Endothelial cell (in vitro differentiated cells): Measurements from ENCODE around the gene NUCKS1. TPM values are rescaled to one million over a fixed set of nuclear protein-coding genes. Genes with fewer than 3 reads are reported as not detected.

Experiments used
- DNase-seq: peaks from one replicate; pipeline ENCODE4 v3.0.0; 2021; ENCODE audit warnings: low spot score
- H3K27ac Mint-ChIP-seq: one replicate; pipeline ENCODE4 v1.8.0; 2021; ENCODE audit warnings: mixed read lengths, inconsistent platforms; ENCODE audit not compliant: unreplicated experiment
- H3K27me3 Mint-ChIP-seq: one replicate; pipeline ENCODE4 v1.8.0; 2021; ENCODE audit warnings: mild to moderate bottlenecking, moderate library complexity, mixed read lengths, inconsistent platforms; ENCODE audit not compliant: unreplicated experiment
- H3K36me3 Mint-ChIP-seq: one replicate; pipeline ENCODE4 v1.8.0; 2021; ENCODE audit warnings: mild to moderate bottlenecking, low read depth, mixed read lengths, inconsistent platforms; ENCODE audit not compliant: unreplicated experiment
- H3K4me1 Mint-ChIP-seq: one replicate; pipeline ENCODE4 v1.8.0; 2021; ENCODE audit warnings: mild to moderate bottlenecking, mixed read lengths, inconsistent platforms; ENCODE audit not compliant: unreplicated experiment
- H3K4me3 Mint-ChIP-seq: one replicate; pipeline ENCODE4 v1.8.0; 2021; ENCODE audit warnings: mild to moderate bottlenecking, mixed read lengths, inconsistent platforms; ENCODE audit not compliant: unreplicated experiment
- H3K9me3 Mint-ChIP-seq: one replicate; pipeline ENCODE4 v1.8.0; 2021; ENCODE audit warnings: mixed read lengths, inconsistent platforms; ENCODE audit not compliant: unreplicated experiment
- total RNA-seq: library from RNA; stranded (reverse); fragmentation: NEBNext Ultra II Directional; extraction: Animal tissue kit (Norgen Biotek cat#: 25700); gene quantifications from one replicate; pipeline ENCODE4 v1.2.1, GENCODE V29; 2021; ENCODE audit not compliant: unreplicated experiment
- TF ChIP-seq, protein P1 (sequence below): fragments of 200-600 bp; sonication (generic); IDR thresholded peaks from one replicate; pipeline ENCODE4 v1.5.0; 2021; ENCODE audit warnings: antibody characterized with exemption; ENCODE audit not compliant: unreplicated experiment

The NUCKS1 gene
- total RNA-seq, 1 donor from 2014 or later = 170 TPM

DNA sequence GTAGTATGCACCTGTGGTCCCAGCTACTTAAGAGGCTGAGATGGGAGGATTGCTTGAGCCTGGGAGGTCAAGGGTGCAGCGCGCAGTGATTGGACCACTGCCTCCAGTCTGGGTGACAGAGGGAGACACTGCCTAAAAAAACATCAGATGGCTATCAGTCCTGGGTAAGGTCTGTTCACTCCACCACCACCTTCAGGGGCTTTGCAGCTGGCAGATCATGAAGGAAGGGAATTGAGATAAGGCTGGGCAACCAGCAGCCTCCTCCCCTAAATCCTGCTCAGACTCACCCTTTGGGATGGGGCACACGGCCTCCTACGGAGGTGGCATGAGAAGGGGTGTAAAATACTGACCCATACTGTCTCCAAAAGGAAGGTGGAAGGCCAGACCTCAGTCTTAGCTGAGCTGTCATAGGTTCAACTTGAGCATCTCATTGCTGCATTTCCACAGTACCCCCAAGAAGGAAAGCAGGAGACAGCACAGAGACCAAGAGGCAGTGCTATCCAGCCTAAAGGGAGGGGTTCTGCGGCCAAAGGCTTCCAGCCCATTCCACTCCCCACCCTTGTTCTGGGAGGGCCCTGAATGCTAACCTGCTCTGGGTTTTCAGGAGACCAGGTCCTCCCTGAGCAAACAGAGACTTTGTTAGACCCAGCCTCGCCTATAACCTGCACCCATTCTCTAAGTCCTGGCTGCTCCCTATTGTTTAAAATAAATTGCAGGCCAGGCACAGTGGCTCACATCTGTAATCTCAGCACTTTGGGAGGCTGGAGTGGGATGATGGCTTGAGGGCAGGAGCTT, 83.4 kb downstream of the NUCKS1 start:
- TF ChIP-seq, protein P1, sequence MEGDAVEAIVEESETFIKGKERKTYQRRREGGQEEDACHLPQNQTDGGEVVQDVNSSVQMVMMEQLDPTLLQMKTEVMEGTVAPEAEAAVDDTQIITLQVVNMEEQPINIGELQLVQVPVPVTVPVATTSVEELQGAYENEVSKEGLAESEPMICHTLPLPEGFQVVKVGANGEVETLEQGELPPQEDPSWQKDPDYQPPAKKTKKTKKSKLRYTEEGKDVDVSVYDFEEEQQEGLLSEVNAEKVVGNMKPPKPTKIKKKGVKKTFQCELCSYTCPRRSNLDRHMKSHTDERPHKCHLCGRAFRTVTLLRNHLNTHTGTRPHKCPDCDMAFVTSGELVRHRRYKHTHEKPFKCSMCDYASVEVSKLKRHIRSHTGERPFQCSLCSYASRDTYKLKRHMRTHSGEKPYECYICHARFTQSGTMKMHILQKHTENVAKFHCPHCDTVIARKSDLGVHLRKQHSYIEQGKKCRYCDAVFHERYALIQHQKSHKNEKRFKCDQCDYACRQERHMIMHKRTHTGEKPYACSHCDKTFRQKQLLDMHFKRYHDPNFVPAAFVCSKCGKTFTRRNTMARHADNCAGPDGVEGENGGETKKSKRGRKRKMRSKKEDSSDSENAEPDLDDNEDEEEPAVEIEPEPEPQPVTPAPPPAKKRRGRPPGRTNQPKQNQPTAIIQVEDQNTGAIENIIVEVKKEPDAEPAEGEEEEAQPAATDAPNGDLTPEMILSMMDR = no peak
- Mint-ChIP-seq H3K27ac (no peak overlapping the region), H3K4me1 (peaks cover 49% of the 10 kb centered on the region), H3K9me3 (no peaks in the 10 kb centered on the region), H3K4me3 (no peak overlapping the region), H3K36me3 (peaks cover 7% of the 10 kb centered on the region), H3K27me3 (peaks cover 8% of the 10 kb centered on the region)
- no peak for DNase-seq

DNA sequence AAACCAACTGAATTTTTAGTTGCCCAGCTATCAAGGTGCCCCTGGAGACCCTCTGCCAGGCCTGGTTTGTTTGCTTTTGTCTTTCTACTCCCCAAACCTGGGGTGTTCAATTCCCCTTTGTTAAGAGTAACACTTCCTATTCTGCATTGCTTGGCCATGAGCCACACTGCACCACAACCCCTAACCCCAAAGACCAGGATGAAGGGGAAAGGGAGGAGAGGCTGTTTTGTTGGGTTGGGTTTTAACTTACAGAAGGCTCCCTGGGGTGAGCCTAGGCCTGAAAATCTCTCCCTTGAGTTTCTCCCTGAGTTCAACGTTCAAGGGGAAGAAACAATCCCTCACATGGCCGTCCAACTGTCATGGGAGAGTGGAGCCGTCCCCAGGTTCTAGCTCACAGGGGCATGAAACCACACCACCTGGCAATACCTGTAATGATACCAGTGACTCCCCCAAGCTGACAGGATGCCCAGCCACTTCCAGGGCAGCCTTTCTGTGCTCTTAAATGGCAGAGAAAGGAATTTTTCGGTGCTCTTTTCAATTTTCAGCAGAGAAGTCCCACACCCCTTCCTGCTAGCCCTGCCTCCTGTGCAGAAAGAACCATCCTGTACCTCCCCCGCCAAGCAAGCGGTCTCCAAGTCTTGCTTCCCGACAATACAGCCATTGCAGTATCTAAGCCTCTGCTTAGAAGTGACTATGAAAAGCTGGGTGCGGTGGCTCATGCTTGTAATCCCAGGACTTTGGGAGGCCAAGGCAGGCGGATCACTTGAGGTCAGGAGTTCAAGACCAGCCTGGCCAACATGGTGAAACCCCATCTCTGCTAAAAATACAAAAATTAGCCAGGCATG, 84.6 kb downstream of the NUCKS1 start:
- Mint-ChIP-seq H3K27me3 (peaks cover 10% of the 10 kb centered on the region), H3K4me3 (no peak overlapping the region), H3K27ac (no peak overlapping the region), H3K4me1 (peaks cover 49% of the 10 kb centered on the region), H3K9me3 (no peaks in the 10 kb centered on the region), H3K36me3 (peaks cover 7% of the 10 kb centered on the region)
- no peak for DNase-seq
- TF ChIP-seq, protein P1 = no peak

DNA sequence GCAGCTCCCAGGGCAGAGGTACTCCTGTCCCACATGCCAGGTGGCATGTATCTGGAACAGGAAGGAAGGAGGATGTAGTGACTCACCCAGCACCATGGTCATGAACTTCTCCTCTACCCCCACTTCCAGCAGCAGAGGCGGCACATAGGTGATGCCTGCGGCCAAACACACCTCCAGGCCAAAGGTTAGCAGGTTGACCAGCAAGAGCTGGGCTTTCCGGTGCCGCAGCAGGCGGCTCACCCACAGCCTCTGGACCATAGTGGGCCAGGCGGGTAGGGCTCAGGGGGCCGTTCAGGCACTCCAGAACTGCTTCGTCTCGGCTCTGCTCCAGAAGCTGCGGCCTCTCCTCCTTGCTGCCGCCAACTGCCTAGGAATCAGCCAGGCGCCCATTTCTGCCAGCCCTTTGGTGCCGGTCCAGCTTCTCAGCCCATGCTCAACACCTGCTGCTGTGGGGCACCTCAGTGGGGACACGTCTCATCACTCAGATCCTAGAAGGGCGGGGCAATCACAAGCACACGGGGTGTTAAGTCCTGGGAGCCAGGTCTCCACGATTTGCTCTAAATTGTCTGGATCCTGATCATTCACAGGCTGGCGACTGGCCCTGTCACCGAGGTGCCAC, 85.5 kb downstream of the NUCKS1 start:
- DNase-seq = no peak
- Mint-ChIP-seq H3K36me3 (peaks cover 7% of the 10 kb centered on the region), H3K9me3 (no peaks in the 10 kb centered on the region), H3K27me3 (peaks cover 12% of the 10 kb centered on the region), H3K4me1 (peaks cover 58% of the 10 kb centered on the region), H3K4me3 (no peak overlapping the region), H3K27ac (no peak overlapping the region)
- TF ChIP-seq, protein P1 = no peak

DNA sequence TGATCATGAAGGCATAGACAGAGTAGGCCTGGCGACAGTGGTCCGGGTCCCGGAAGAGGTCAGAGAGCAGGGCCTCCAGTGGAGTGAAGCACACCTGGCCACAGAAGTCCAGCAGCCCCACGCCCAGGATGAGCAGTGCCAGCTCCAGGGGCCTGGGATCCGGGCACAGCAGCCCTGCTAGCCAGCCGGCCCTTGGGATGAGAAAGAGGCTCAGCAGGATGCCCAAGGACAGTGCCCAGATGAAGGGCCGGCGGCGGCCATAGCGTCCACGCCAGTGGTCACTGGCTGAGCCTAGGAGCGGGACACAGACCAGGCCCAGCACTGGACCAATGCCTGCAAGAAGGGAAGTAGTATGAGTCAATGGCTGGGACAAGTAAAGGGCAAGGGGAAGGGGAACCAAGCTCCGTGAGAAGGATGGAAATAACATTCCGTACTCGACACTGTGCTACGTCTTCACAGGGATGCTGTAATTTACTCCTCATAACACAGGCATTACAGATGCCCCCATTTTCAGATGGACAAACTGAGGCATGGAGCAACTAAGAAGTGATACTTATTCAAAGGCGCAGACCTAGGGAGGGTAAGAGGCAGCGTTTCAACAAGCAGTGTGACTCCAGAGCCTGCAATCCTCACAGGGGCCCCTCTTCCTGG, 86.6 kb downstream of the NUCKS1 start:
- H3K9me3 Mint-ChIP-seq = no peaks in the 10 kb centered on the region
- H3K4me3 Mint-ChIP-seq = no peak overlapping the region
- H3K27me3 Mint-ChIP-seq = peaks cover 12% of the 10 kb centered on the region
- peaks cover 7% of the 10 kb centered on the region for H3K36me3 Mint-ChIP-seq
- TF ChIP-seq, protein P1 = no peak
- no peak overlapping the region for H3K27ac Mint-ChIP-seq
- peaks cover 56% of the 10 kb centered on the region for H3K4me1 Mint-ChIP-seq
- DNase-seq = no peak

Other genes with a start within 250 kb of the NUCKS1 start
- 12.4 TPM for gene CDK18, start 245.5 kb downstream of the NUCKS1 start, total RNA-seq
- gene ELK4, start 118.2 kb downstream of the NUCKS1 start, total RNA-seq = 57.1 TPM
- gene SLC45A3, start 69.7 kb downstream of the NUCKS1 start, total RNA-seq = 9.2 TPM
- 19.4 TPM for gene RAB29, start 25.3 kb upstream of the NUCKS1 start, total RNA-seq
- gene SLC41A1, start 63.0 kb upstream of the NUCKS1 start, total RNA-seq = 35.2 TPM
- gene PM20D1, start 100.0 kb upstream of the NUCKS1 start, total RNA-seq = not detected
- not detected for gene SLC26A9, start 193.3 kb upstream of the NUCKS1 start, total RNA-seq